HG03520 (cell line): ENCODE data around the gene EFS.
"Not testable (repeated sequence)": the region's sequence is repeated elsewhere in the genome, so short reads cannot be mapped to it uniquely, and the experiment has no call there.

Experiments
- ATAC-seq: cut with Tn5 transposase; IDR thresholded peaks from one replicate; pipeline ENCODE4 v1.9.1; 2021; ENCODE audit warnings: mild to moderate bottlenecking, moderate library complexity; ENCODE audit not compliant: unreplicated experiment

Gene EFS

DNA sequence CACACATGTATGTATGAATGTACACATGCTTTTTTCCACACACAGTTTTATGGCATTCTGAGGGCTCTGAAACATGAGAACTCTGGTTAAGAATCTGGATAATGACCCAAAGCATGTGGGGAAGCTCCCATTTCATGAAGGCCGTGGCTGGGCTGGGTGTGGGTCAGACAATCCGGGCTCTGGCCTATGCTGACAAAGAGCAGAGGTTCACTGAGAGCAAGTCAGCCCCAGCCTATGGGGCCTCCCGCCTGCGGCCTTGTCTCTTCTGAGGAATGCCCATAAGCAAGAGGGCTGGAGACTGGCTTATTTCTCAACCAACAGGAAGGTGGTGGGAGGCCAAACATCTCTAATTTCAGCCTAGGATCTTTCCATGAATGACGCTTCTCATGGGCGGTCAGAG is 34.6 kb upstream of the EFS start:
- no peak for ATAC-seq

DNA sequence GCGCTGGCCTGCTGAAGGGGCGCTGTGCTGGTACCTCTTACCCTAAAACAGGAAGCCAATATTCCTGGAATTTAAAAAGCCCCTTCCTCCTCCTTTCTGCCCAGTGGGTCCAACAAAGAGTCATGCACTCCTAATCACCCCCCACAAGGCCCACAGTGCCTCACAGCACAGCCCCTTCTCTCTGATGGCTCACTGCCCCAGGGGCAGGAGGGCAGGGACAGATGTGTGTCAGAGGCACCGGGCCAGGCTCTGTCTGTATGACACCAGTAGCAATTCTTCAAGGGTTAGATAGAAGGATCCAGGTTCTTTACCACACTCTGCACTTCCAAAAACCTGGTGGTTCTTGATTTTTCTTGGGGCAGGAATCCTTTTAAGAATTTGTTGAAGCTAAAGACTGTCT is 34.2 kb upstream of the EFS start:
- no peak for ATAC-seq

DNA sequence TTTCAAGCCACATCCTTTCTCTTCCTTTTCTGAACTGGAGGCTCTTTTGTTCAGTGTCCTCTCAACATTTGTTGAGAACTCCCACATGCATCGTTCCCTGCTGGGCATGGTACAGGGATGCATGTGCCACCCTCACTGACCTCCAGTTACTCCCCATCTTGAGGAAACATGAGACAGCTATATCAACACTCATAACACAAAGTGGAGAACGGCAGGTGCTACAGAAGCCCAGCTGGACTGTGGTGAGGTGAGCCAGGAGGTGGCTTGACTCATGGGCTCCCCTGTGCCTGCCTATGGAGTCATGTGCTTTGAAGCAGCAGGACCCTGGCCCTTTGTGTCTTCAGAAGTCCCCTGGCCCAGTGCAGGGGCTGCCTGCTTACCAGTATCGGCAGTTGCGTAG is 33.4 kb upstream of the EFS start:
- no peak for ATAC-seq

DNA sequence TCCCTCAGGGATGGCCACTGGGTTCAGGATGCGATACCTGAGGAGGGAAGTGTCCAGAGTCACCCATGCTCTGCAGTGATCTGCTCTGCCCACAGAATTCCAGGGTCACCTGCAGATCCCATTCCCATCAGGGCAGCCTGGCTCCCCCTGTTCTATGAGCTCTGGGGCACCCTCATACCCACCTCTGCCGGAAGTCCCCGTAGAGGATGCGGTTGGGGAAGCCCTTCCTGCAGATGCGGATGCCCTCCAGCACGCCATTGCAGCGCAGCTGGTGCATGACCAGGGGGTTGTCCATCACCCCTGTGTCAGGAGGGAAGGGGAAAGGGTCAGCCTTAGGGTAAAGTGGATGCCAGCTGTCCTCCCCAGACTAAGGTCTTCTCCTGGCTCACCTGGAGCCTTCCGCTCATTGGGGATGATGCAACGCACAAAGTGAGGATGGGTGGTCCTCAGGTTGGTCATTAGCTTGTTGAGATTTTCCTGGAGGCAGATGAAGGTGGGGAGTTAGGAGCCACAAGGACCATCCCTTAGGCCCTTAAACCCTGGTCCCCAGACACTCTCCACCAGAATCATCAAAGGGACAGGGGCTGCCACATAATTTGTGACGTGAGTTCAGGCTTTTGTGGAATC is 31.9 kb upstream of the EFS start:
- no peak for ATAC-seq

DNA sequence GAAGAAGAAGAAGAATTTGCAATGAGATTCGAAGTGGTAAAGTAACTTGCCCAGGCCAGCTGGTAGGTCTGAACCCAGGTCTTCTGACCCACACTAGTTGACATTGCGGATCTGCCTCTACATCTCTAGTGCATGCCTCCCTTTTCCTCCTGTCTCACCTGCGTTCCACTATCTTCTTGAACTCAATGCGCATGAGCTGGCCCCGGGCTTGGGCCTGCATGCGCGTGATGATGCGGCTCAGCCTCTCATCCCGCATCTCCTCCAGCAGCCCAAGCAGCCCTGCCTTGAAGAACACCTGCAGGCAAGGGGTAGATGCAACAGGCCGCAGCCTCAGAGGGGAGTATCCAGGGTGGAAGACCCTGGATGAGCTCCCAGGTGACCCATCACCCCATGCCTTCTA is 31.2 kb upstream of the EFS start:
- ATAC-seq: no peak

DNA sequence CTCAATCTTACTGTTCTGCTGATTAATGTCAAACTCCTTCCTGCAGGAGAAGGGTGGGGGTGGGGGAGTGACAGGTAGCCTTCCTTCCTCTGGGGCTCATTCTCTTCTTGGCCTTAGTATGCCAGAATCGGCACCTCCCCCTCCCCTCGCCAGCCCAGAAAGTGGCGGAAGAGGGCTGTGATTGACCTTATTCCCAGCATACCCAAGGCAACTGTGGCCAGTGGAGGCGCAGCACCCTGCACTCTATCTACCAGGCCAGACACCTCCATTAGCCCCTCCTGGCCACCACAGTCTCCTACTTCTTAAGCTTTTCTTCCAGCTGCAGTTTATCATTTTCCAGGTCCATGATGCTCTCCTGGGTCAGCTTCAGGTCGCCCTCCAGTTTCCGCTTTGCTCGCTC is 27.6 kb upstream of the EFS start:
- ATAC-seq: no peak

DNA sequence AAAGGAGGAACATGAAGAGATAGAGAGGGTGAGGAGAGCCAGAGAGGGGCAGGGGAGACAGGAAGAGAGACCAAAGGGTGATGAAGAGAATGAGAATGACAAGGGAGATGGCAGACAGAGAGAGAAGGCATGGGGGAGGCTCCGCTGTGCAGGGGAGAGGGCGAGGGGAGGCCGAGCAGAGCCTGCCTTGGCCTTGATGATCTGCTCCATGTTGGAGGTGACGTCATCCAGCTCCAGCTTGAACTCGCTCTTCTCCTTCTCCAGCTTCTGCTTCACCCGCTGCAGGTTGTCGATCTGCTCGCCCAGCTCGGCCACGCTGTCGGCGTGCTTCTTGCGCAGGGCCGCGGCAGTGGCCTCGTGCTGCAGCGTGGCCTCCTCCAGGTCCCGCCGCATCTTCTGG is 24.9 kb upstream of the EFS start:
- ATAC-seq: not testable (repeated sequence)

DNA sequence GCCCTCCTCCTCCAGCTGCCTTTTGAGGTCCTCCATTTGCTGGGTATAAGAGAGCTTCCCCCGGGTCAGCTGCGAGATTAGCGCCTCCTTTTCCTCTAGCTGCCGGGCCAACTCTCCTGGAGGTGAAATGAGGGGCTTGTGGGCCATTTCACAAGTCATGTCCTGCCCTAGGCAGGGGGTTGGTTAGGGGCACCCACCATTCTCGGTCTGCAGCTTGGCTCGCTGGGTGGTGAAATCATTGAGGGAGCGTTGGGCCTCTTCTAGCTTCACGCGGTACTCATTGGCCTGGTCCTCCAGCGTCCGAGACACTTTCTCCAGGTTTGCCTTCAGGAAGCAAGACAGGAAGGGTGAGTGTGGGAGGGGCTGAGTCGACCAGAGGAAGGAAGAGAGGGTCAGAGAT is 24.4 kb upstream of the EFS start:
- ATAC-seq: no peak

DNA sequence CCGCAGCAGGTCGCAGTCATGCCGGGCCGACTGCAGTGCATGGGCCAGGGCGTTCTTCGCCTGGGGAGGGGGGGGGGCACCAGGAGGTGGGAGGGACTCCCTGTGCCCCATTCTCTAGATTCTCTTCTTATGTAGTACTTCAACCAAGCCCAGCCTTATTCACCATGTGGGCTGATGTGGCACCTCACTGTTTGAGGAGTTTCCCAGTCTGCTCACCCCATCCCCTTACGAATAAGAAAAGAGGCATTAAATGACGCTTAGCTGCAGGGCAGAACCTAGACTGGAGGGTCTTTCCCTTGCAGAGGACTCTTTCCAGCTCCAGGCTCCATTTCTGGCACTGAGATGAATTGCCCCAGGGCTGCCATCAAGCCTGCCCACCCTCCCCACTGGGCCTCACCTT is 24.0 kb upstream of the EFS start:
- no peak for ATAC-seq

DNA sequence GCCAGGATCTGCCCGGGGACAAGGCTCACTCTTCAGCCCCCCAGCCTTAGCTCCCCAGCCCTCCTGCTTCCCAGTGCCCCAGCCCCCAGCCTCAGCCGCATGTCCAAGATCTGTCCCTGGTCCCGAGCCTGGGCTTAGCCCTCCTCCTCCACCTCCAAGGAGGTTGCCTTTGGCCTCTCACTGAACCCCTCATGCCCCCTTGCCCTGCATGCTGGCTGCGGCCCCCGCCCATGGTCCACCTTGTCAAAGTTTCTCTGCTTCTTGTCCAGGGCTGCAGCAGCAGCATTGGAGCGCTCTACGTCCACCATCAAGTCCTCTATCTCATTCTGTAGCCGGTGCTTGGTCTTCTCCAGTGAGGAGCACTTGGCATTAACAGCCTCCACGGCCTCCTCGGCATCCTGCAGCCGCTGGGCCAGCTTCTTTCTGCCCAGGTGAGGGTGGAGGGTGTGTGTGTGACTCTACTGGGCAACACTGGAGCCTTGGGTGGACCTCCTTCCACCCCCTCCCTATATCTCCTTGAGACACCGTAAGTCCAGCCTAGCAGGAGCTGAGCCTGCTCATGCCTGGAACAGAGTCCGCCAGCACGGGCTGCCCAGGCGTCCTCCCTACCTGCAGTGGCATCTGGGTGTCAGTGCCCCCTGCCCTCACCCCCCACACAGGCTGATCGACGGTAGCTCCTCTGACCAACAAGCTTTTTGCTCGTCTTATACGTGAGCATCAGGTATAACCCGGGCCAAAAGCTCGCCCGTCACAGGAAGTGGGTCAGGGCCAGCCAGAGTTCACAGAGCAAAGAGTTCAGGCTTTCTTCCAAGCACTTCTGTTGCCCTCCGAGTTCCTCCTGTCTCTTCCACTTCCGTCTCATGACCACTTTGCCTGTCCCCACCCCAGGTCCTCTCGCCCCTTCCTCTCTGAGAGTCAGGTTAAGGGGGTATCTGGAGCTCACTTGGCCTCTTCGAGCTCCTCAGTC is 23.2 kb upstream of the EFS start:
- ATAC-seq: no peak

DNA sequence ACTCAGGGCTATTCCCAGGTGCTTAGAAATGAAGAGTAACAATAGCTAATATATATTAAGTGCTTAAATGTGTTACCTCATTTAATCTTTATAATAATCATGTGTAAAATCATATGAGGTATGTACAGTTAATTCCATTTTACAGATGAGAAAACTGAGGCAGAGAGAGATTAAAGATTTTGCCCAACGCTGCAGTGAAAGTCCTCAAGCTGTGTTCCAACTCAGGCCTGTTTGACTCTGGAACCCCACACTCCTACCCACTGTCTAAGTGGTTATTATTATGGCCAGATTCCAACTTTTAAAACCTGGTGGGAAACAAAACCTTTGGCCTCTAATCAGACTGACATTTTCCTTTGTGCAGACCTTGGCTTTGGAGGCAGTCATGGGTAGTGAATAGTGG is 22.0 kb upstream of the EFS start:
- no peak for ATAC-seq

DNA sequence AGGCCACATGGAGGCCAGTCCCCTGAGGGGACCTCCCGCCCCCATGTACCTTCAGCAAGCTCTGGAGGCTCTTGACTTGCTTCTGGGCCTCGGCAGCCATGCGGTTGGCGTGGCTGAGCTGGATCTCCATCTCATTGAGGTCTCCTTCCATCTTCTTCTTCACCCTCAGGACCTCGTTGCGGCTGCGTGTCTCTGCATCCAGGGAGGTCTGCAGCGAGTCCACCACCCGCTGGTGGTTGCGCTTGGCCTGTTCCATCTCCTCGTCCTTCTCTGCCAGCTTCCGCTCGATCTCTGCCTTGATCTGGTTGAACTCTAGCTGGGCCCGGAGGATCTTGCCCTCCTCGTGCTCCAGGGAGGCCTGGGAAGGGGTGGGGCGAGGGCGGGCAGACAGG is 21.3 kb upstream of the EFS start:
- ATAC-seq: not testable (repeated sequence)

DNA sequence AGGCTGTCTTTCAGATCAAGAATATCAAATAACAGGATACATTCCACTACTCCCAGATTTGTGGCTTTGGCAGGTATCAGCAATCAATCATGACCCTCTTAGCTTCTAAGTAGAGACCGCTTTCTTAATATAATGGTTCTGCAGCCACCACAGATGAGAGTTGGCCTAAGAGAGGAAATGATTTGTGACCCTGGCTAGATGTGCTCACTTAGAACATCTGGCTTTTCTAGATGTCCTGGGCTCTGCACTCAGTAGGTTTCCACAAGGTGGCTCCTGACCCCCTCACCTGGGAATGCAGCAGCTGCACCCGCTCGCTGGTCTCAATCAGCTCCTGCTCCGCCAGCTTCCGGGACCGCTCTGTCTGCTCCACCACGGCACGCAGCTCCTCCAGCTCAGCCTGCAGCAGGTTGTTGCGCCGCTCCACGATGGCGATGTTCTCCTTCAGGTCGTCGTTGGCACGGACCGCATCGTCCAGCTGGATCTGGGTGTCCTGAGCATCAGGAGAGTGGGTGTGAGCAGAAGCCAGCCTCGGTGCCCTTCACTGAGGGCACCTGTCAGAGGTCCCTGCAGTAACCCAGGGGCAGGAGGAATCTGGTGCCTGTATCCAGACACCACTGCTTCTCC is 20.8 kb upstream of the EFS start:
- ATAC-seq: no peak

DNA sequence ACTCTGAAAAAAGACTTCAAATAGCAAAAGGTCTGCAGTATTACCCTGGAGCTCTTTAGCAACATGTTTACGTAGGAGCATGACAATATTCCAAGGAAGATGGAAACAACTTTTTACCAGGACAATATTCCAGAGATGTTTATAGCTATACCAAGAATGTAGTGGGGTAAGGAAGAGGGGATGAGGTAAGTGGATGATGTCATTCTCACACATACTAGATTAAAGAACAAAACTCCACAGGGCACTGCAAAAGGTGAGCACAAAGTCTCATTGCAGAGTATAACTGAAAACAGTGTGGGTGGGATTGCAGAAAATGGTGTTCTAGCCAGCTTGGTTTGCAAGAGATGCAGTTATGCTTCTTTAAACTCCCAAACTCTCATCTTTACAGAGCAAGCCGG is 20.3 kb upstream of the EFS start:
- no peak for ATAC-seq

DNA sequence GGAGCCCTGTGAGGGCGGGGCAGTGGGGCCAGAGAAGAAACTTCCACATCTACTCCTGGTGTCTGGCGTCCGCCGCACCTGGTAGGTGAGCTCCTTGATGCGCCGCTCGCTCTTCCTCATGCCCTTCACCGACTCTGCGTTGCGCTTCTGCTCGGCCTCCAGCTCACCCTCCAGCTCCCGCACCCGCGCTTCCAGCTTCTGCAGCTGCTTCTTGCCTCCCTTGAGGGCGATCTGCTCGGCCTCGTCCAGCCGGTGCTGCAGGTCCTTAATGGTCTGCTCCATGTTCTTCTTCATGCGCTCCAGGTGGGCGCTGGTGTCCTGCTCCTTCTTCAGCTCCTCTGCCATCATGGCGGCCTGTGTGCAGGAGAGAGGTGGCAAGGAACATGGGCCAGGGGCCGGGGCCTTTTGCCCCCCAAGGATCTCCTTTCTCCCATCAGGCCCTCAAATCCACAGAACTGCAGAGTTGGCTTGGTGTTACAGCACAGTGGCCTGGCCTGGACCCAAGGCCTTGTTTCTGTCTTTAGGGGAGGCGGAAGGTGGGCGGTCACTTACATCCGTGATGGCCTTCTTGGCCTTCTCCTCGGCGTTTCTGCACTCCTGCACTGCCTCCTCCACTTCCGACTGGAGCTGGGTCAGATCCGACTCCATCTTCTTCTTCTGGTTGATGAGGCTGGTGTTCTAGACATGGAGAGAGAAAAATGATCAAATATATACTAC is 19.6 kb upstream of the EFS start:
- ATAC-seq: no peak

DNA sequence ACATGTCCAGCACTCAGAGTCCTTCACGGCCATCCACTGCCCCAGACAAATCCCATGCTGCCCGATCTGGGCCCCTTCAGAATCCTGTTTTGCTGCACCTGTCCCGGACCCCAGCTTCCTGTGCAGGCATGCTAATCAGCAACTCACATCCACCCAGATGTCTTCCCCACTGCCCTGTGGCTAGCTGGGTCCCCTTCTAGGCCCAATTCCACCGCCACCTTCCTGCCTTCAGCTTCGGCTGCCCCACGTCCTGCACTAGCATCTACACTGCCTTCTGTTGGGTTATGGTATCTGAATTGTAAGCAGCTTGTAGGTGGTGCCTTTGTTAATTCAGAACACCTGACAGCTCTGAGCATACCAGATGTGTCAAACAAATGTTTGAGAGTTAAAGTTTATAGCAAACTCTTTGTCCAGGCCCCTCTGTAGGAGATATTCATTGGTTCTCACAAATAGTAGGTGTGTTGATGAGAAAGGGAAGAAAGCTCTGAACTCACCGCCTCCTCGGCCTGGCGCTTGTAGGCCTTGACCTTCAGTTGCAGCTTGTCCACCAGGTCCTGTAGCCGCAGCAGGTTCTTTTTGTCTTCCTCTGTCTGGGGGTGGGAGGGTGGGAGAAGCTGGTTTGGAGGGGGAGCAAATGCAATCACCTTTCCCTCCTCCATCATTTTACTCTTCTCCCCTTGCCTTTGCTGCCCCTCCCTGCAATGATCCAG is 17.9 kb upstream of the EFS start:
- no peak for ATAC-seq

DNA sequence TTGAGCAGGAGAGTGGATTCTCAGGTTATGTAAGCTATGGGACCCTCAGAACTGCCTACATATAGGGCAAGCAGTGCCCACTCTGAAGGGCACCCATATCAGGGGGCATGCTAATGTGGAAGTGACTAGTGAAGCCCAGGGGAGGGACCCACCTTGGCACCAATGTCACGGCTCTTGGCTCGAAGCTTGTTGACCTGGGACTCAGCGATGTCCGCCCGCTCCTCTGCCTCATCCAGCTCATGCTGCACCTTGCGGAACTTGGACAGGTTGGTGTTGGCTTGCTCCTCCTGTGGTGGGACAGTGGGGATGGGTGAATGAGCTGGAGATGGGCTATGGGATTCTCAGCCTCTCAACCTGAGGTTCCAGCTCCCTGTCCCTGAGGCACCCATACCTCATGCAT is 17.3 kb upstream of the EFS start:
- no peak for ATAC-seq

DNA sequence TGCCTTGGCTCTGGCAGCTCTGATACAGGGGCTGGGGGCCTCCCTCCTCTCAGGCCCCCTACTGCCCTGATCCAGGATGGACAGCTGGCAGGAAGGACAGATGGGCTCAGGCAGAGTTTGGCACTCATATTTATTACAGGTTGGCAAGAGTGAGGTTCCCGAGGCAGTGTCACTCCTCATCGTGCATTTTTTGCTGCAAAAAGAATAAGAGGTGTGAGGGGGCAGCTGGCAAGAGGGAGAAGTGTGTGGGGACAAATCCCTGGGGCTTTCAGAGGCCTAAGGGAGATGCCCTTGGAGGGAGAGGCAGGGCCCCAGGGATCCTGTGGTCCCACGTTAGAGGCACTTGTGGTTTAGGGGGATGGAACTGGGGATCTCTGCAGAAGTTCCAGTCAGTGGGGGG is 16.9 kb upstream of the EFS start:
- no peak for ATAC-seq

DNA sequence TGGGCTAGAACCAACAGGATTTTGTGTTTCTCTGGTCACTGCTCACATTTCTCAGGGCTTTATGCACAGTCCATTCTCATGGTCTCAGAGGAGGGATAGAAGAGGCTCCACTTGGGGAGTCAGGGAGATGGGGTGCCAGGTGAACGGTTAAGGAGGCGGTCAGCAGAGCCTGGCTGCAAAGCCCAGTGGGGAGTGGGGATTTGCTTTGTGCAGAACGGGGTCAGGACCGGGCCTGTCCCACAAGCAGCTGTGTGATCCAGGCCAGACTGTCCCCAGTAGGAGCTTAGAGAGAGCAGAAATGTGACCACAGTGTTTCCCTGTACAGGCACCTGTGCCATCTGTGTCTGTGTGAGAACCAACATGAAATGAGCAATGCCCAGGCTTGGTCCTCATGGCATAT is 16.0 kb upstream of the EFS start:
- no peak for ATAC-seq

DNA sequence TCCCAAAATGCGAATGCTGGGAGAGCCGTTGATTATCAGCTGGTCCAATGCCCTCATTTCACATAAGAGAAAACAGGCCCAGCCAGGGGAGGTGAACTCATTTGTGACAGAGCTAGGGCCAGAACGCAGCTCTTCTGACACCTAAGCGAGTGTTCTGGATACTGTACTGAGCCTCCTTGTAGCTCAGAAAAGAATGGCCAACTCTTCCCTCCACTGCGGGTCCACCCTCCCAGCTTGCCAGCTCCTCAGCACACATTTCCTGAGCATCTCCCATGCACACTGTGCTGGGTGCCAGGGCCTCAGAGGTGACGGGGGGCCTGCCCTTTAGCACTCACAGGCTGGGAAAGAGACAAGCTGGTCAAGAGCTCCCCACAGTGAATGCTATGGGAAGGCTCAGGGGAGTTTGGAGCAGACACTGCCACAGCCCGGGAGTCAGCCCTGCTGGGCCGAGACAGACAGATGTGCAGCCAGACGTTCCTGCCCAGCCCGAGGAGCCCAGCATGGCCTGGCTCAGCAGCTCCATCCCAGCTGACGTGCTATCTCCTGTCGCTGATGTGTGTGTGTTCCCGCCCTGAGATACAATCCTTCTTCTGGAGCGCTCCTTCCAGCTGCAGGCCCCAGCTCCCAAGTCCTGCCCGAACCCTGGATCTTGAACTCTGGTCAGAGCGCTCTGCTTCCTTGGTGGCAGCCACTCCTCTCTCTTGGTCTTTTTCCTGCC is 15.4 kb upstream of the EFS start:
- ATAC-seq: no peak
